Lower leg skin (tissue), 3 donors: Measurements from ENCODE around the gene ATP6V1D.

Experiments
- CTCF ChIP-seq, 3 donors: fragments of 450-650 bp; IDR thresholded peaks; one replicate each; pipeline ENCODE4 v1.5.1; 2016; ENCODE audit warnings: antibody characterized with exemption in 3 of 3, mild to moderate bottlenecking in 3 of 3, moderate library complexity in 2 of 3
- POLR2A ChIP-seq, 2 donors: fragments of 450-650 bp; IDR thresholded peaks; one replicate each; pipeline ENCODE4 v1.6.1; 2016 to 2017; ENCODE audit warnings: antibody characterized with exemption in 2 of 2, mild to moderate bottlenecking in 1 of 2, moderate library complexity in 1 of 2

- TF ChIP-seq POLR2A (IDR thresholded peaks at IDR 0.05), result no peak
- TF ChIP-seq CTCF (IDR thresholded peaks at IDR 0.05), result no peak
Observed at GRCh38 chr14:67331368-67332125, 28.1 kb downstream of the ATP6V1D start.
